OCI-LY3 (cell line): ENCODE measurements around the gene GSTO2.

Experiments used
- EZH2phosphoT487 ChIP-seq: fragments of 200-600 bp; shearing (Covaris generic); IDR thresholded peaks from 2 replicates; pipeline ENCODE4 v1.6.1; 2018; ENCODE audit warnings: antibody characterized with exemption, mixed run types, low read depth
- TF ChIP-seq, protein P1 (sequence below): fragments of 200-600, 300-600 bp; sonication (generic); IDR thresholded peaks from 2 replicates; pipeline ENCODE4 v1.5.1; 2014; ENCODE audit warnings: antibody characterized with exemption, low read length, low read depth

DNA sequence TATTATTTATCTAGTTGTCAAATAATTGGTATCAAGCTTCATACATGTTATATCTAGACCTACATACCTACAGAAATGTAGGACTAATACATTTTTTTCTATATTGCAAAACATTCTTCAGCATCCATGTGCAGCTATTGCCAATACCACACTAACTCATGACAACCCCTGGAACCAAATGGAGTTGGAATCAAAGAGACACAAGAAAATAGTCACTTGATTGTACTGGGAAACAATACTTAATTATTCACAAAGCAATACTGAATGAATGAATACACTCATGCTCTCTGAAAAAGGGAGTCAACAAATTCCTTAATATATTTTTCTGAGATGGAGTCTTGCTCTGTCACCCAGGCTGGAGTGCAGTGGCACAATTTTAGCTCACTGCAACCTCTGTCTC lies 26.4 kb upstream of the GSTO2 start:
- TF ChIP-seq, protein P1, sequence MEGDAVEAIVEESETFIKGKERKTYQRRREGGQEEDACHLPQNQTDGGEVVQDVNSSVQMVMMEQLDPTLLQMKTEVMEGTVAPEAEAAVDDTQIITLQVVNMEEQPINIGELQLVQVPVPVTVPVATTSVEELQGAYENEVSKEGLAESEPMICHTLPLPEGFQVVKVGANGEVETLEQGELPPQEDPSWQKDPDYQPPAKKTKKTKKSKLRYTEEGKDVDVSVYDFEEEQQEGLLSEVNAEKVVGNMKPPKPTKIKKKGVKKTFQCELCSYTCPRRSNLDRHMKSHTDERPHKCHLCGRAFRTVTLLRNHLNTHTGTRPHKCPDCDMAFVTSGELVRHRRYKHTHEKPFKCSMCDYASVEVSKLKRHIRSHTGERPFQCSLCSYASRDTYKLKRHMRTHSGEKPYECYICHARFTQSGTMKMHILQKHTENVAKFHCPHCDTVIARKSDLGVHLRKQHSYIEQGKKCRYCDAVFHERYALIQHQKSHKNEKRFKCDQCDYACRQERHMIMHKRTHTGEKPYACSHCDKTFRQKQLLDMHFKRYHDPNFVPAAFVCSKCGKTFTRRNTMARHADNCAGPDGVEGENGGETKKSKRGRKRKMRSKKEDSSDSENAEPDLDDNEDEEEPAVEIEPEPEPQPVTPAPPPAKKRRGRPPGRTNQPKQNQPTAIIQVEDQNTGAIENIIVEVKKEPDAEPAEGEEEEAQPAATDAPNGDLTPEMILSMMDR = no peak
- TF ChIP-seq EZH2phosphoT487 = no peak
